ENCODE measurements around the gene MTARC2.
A peak's percentile ranks its signal among the peaks of the same experiment; 100 is the strongest.
"Not testable (repeated sequence)": the region's sequence is repeated elsewhere in the genome, so short reads cannot be mapped to it uniquely, and the experiment has no call there.

Gene MTARC2

GRCh38 chr1:220732621-220733020 lies 15.5 kb upstream of the MTARC2 start:
- DNase-seq: no peak

GRCh38 chr1:220733086-220733601 lies 15.0 kb upstream of the MTARC2 start:
- peak; percentile 79 for DNase-seq

GRCh38 chr1:220734571-220735326 lies 13.4 kb upstream of the MTARC2 start:
- DNase-seq: no peak

GRCh38 chr1:220736283-220736682 lies 11.8 kb upstream of the MTARC2 start:
- not testable (repeated sequence) for DNase-seq

GRCh38 chr1:220741349-220741748 lies 6.8 kb upstream of the MTARC2 start:
- no peak for DNase-seq

- DNase-seq: no peak
Observed at GRCh38 chr1:220741825-220742224, 6.3 kb upstream of the MTARC2 start.

- no peak for DNase-seq
Observed at GRCh38 chr1:220742520-220742919, 5.6 kb upstream of the MTARC2 start.

- no peak for DNase-seq
Observed at GRCh38 chr1:220746851-220747250, 1.3 kb upstream of the MTARC2 start.

GRCh38 chr1:220747437-220748088 lies 559 bp upstream of the MTARC2 start:
- no peak for DNase-seq

GRCh38 chr1:220748936-220749335 lies 814 bp downstream of the MTARC2 start:
- no peak for DNase-seq

GRCh38 chr1:220750131-220750515 lies 2.0 kb downstream of the MTARC2 start:
- no peak for DNase-seq

- DNase-seq: no peak
Observed at GRCh38 chr1:220751111-220751510, 3.0 kb downstream of the MTARC2 start.

- DNase-seq: no peak
Observed at GRCh38 chr1:220754212-220754917, 6.2 kb downstream of the MTARC2 start.

GRCh38 chr1:220754918-220755295 lies 6.8 kb downstream of the MTARC2 start:
- no peak for DNase-seq

- no peak for DNase-seq
Observed at GRCh38 chr1:220755309-220755708, 7.2 kb downstream of the MTARC2 start.

GRCh38 chr1:220757441-220757840 lies 9.3 kb downstream of the MTARC2 start:
- DNase-seq: no peak

GRCh38 chr1:220759147-220759546 lies 11.0 kb downstream of the MTARC2 start:
- DNase-seq: no peak

GRCh38 chr1:220761688-220762427 lies 13.7 kb downstream of the MTARC2 start:
- no peak for DNase-seq

GRCh38 chr1:220764757-220765156 lies 16.6 kb downstream of the MTARC2 start:
- DNase-seq: no peak

- DNase-seq: no peak
Observed at GRCh38 chr1:220767312-220768125, 19.4 kb downstream of the MTARC2 start.

GRCh38 chr1:220768126-220768601 lies 20.0 kb downstream of the MTARC2 start:
- no peak for DNase-seq

- DNase-seq: no peak
Observed at GRCh38 chr1:220769205-220769604, 21.1 kb downstream of the MTARC2 start.

Data from CD4-positive, alpha-beta T cell treated with Interleukin-17A for 4 hours (primary cell).